HTR-8/SVneo (cell line): Measurements from ENCODE around the gene FOXL3.

ENCODE experiments used
- DNase-seq: peaks from one replicate; pipeline ENCODE4 v3.0.0; 2011; ENCODE audit warnings: low spot score, mixed read lengths; ENCODE audit not compliant: insufficient read length
- FAIRE-seq: peaks from 2 replicates; lab custom pipeline; 2011; peaks lifted over from hg19 to GRCh38; lab: Jason Lieb, UNC

FOXL3 gene

DNA sequence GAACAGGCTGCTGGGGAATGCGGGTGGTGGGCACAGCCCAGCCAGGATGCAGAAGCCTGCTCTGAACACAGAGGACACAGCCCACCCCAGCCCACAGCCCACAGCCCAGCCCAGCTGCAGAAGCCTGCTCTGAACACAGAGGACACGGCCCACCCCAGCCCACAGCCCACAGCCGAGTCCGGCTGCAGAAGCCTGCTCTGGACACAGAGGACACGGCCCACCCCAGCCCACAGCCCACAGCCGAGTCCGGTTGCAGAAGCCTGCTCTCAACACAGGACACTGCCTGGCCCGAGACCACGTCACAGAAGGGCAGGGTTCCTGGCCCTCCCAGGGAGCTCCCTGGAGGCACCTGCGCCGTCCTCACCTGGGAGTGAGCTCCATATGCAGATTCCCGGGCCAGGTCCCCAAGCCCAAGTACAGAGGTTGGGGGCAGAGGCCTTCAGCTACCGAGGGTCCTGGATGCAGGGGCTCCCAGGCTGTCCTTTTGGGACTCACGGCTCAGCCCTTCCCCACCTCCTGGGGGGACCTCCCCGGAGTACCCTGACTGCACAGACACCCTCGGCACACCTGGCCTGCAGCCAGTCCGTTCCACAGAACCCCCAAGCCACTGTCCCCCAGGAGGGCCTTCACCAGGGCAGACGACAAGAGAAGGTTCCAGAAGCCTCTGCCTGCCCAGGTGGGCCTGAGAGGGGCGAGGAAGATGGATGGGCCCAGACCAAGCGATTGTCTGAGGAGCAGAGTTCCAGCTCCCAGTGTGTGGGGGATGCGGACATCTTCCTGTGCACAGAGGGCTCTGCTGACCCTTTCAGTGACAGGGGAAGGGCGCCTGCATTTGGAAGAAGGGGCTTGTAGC lies 23.7 kb upstream of the FOXL3 start:
- no peak for FAIRE-seq
- no peak for DNase-seq

DNA sequence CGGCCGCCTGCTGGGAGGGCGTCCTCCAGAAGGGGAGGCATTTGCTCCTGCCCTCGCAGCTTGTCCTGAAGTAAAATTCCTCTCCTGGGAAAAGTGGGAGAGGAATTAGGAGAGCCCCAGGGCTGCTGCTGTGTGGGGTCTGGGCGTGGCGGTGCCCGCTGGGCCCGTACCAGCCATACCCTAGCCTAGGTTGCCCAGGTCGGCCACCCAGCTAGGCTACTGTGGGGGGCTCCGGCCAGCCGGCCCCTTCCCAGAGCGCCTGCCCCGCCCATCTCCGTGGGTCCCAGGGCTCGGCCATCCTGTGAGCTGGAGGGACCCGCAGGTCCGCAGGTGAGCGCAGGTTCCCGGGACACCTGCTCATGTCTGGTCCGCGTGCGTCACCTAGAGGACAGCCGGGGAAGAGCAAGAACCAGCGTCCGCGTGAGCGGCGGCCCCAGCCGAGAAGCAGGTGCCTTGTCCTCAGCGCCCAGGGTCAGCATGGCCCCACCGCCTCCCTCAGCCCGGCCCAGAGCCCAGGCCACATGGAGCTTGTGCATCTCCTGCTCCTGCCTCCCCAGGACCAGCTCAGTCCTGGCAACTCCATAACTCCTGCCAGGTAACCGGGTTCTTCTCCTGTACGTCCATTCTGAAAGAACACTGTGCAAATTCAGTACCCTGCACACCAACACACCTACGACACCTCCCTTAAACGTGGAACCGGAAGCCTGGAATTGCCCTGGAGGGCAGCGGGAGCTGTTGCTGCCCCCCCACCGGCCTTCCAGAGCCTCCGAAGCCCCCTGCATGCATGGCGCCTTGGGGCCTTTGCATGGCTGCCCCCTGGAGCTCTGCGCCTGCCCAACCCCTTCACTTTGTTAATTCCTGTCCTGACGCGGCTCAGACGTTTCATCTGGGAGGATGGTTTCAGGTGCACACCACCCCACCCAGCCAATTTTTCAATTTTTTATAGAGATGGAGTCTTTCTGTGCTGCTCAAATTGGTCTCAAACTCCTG lies 22.8 kb upstream of the FOXL3 start:
- no peak for DNase-seq

DNA sequence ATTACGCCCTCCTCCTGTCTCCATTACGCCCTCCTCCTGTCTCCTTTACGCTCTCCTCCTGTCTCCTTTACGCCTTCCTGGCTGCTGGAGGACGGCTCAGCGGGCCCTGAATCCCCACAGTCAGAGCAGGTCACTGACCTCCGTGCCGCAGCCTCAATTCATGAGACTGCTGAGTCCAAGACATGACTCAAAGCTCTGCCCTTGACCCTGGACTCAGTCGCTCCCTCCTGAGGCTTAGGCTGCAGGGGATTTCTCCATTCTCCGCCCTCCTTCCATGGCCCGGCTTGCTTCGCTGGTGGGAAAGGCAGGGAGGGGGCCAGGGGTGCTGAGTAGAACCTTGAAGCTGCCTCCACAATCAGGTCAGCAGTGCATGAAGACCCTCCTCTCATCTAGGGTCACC lies 21.0 kb upstream of the FOXL3 start:
- DNase-seq (no peak), FAIRE-seq (no peak)

More for the DNA sequence above, 22.8 kb upstream of the FOXL3 start:
- no peak for FAIRE-seq

- FAIRE-seq = no peak
These were observed 20.2 kb upstream of the FOXL3 start for GRCh38 chr7:269721-270120.

DNA sequence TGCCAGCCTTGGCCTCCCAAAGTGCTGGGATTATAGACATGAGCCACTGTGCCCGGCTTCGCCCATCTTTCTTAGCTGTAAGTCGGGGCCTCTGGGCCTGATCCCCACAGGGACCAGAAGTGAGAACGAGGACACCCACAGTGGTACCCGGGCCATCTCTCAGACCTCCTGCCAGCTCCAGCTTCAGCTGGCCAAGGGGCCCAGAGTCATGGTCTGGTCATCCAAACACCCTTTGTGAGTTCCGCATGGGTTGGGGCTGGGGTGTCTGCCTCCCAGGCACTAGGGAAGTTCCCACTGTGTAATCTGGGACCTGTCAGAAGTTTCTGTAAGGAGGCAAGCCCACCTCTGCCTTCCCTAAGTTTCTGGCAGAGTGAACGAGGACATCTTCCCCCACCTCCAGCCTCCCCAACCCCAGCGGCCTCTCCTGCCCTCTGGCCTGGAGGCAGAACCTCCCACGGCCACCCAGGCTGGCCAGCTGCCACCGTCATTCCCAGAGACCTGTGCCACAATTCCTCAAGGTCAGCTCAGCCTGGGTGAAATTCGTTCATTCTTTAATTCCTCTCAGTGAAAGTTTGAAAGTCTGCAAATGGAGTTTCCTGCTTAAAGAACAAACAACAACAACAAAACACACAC lies 19.5 kb upstream of the FOXL3 start:
- no peak for FAIRE-seq
- DNase-seq = no peak

More at GRCh38 chr7:269721-270120, 20.2 kb upstream of the FOXL3 start:
- DNase-seq = no peak

- no peak for DNase-seq
- FAIRE-seq = no peak
These were observed 18.5 kb upstream of the FOXL3 start for GRCh38 chr7:271266-272107.

- FAIRE-seq = no peak
- DNase-seq = no peak
These were observed 17.8 kb upstream of the FOXL3 start for GRCh38 chr7:272108-272615.

- FAIRE-seq = no peak
- DNase-seq = no peak
These were observed 17.3 kb upstream of the FOXL3 start for GRCh38 chr7:272631-273030.

DNA sequence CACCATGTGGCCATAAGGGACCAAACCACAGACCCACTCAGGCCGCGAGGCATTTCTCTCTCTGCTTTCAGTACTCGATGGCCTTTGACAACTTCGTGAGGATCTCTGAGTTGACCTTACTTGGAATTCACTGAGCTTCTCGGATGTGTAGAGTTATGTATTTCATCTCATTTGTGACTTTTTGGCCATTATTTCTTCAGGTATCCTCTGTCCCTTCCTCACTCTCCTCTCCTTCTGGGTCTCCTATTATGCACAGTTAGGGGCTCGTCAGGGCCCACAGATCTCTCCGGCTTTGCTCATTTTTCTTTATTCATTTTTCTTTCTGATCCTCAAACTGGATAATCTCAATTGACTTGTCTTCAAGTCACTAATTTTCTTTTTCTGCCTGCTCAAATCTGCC lies 16.6 kb upstream of the FOXL3 start:
- no peak for DNase-seq
- FAIRE-seq = no peak

- DNase-seq (no peak), FAIRE-seq (no peak)
These were observed 15.7 kb upstream of the FOXL3 start for GRCh38 chr7:274266-274665.

DNA sequence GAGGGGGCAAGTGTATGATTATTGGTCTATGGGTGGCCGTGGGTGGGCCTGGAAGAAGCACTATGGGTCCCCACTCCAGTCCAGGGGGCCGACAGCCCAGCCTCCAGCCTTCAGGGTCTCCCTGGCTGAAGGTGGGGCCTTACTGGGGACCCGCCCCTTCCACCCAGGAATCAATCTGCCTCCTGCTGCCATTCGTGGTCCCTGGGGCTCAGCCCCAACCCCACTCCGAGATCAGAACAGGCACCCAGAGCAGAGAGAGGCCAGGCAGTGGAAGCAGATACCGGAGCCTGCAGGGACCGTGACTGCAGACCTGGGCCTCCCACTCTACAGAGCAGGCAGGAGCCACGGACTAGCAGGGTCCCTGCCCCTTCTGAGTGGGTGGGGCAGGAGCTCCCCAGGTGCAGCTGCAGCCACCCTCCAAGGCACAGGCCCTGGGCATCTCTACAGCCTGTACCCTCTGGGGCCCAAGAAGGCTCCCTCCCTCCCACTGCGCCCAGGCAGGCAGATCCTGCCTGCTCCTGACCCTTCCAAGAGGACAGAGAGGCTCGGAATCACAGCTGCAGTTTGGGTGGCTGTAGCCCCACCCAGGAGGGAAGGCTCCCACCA lies 13.6 kb upstream of the FOXL3 start:
- FAIRE-seq (no peak), DNase-seq (no peak)

DNA sequence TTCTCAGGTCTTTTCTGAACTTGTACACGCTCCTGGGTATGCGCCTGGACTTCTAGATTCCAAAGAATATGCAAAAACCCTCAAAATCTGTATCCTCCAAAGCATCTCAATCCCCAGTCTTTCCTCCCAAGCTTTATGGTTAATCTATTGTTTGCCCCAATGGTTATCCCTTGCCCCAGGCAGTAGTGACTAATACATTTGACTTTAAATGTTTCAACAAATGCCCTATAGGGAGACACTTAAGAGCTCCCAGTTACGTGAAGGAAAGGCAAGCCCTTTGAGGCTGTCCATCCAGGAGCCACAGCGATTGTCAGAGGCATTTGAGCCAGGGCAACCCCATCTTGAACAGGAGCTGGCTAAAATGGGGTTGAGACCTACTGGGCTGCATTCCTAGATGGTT lies 12.7 kb upstream of the FOXL3 start:
- FAIRE-seq (no peak), DNase-seq (no peak)

DNA sequence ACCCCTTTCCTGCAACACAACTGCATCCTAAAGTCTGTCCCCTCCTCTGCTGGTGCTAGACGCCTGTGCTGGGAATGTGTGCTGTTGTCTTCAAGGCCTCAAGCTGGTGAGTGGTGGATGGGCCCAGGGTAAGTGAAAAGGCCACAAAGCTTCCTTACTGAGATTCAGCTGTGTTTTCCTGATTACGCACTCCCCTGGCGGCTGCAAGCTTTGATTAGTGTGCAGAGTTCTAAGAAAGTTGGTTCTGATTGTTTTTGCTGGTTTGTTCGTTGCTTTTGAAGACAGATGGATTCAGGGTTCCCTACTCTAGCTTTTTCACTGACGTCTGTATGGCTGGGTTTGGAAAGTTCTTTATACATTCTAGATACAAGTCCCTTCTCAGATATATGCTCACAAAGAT lies 11.9 kb upstream of the FOXL3 start:
- FAIRE-seq = no peak
- no peak for DNase-seq

DNA sequence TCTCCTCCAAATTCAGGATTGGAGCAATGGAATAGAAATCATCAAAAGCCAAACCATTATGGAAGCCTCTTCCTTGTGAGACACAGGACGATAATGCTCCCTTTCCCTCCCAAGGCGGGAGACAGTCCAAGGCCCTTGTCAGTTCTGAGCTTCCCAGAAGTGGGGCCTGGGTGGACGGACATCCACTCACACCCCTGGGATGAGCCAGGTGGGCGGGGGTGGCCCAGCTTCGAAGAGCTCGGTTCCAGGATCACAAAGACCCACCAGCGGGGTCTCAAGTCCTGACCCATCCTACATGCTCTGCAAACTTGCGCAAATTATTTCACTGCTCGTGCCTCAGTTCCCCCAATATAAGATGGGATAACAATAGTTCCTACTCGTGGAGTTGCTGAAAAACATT lies 10.1 kb upstream of the FOXL3 start:
- no peak for FAIRE-seq

GRCh38 chr7:280461-280860 lies 9.5 kb upstream of the FOXL3 start:
- peak; percentile 75 for FAIRE-seq
- no peak for DNase-seq

More for the DNA sequence above, 10.1 kb upstream of the FOXL3 start:
- DNase-seq = no peak

GRCh38 chr7:281637-282036 lies 8.3 kb upstream of the FOXL3 start:
- DNase-seq = no peak
- FAIRE-seq = peak; percentile 31

DNA sequence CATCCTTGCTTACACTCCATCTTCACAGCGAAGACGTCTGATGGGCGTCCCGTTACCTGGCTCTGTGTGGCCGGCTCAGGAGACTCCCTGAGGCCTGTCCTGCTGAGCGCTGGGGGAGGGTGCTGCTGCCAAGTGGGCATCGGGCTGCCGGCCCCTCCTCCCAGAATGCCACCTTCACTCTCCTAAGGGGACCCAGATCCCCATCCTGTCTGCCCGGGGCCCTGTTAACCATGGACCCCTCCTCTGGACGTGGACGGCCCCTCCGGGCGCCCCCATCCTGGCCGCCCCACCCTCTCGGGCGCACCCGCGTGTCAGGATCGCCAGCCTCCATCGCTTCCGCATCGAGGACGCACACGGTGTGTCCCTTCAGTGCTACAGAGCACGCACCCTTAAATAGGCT lies 7.3 kb upstream of the FOXL3 start:
- no peak for FAIRE-seq
- DNase-seq = no peak

DNA sequence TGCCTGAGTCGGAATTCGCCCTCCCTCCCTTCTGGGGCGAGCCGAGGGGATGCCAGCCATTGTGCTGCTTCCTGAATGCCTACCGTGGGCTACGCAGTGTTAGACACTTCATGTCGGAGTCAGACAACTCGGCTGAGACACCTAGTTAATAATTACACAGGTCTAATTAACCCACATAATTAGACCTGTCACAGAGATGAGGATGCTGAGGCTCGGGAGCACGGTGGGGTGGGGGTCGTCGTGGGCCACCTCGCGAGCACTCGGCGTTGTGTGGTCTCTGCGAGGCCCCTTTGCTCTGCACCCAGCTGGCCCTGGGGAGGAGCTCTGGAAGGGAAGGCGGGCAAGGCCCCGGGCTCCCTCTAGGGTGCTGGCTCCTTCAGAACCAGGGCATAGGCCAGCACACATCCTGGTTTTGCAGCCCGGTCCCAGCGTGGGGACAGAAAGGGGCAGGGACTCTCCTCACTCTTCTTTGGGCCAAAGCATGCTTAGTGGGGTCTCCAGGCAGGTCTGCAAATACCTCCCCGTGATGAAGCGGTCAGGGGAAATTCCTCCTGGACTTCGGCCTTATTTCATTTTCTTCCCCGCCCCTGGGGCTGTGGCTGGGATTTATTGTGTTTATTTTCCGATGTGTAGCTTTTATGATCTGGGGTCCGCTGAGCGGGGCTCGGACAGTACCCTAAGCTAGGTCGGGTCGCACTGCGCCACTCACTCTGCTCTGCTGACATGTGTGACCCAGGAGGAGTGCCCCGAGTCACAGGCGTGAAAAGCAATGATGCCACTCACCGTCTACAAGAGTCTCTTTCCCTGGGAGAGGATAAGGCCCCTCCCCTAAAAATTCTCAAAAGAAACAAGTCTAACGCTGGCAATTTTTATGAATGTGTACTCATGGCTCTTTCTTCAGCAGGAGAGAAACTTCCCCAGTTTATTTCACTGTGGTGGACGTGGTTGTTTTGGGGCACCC lies 4.9 kb upstream of the FOXL3 start:
- FAIRE-seq = no peak
- no peak for DNase-seq
